Stimulated activated CD8-positive, alpha-beta memory T cell treated with anti-CD3 and anti-CD28 coated beads, Interleukin-7, amount 100 ng/mL, for 4 hours (primary cell): ENCODE results near the gene SNX20.

Experiments used
- DNase-seq, 2 donors: peaks; one replicate each; pipeline ENCODE4 v3.0.0-alpha.2; 2020; ENCODE audit warnings: low read depth in 2 of 2

Gene SNX20

GRCh38 chr16:50659806-50660205 lies 21.3 kb downstream of the SNX20 start:
- no peak for DNase-seq

DNA sequence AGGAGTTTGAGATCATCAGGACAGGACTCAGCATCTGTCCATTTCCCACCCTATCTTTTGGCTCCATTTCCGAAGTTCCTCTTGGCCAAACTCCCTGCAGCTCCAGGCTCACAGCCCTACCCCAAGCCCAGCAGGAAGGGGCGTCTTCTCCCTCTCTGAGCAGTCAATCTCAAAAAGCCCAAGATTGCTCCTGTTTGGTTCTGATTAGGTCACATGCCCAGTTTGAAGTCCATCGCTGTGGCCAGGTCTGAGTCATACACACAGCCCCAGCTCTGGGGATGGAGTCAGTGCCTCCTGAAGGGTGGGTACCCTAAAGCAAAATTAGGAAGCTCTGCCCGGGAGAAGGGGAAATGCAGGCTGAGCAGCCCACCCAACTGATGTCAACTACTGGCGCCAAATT lies 23.9 kb downstream of the SNX20 start:
- DNase-seq = no peak

DNA sequence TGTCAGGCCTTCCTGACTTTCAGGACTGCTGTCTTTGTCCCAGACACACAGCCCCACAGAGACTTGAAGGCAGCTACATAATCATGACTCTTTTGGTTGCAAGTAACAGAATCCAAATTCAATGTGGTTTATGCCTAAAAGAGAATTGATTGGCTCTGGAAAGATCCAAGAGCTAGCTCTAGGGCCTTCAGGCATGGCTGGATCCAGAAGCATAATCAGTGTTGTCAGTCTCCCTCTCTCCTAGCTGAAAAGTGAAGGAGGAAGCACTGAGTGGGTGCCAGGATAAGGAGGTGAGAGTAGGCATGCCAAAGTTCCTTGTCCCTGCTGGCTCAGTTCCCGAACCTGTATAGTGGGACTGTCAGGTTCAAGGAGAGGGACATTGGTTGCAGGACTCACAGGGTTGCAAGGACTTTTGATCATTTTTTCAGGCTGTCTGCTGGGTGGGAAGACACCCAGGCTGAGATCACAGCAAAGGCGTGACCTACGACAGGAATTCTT lies 25.5 kb downstream of the SNX20 start:
- no peak for DNase-seq

GRCh38 chr16:50653633-50654519 lies 27.2 kb downstream of the SNX20 start:
- DNase-seq = no peak

- DNase-seq = no peak
Observed at GRCh38 chr16:50652836-50653425, 28.2 kb downstream of the SNX20 start.

GRCh38 chr16:50651835-50652438 lies 29.2 kb downstream of the SNX20 start:
- DNase-seq = no peak

DNA sequence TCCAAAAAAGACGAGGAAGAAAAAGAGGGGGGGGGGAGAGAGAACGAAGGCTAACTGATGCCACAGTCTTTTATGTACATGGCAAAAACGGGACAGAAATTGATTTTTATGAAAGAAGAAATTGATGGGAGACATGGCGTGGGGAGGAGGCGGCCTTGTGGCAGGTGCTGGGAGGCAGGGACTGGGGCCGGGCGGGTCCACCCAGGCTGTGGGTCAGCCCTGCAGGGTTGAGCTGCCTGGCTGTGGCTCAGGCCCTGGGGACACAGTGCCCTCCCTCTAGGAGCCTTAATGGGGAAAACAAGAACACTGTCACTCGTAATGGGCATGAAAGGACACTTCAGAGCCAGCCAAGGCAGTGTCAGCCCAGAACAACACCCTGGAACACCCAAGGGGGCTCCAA lies 34.8 kb downstream of the SNX20 start:
- DNase-seq = no peak

DNA sequence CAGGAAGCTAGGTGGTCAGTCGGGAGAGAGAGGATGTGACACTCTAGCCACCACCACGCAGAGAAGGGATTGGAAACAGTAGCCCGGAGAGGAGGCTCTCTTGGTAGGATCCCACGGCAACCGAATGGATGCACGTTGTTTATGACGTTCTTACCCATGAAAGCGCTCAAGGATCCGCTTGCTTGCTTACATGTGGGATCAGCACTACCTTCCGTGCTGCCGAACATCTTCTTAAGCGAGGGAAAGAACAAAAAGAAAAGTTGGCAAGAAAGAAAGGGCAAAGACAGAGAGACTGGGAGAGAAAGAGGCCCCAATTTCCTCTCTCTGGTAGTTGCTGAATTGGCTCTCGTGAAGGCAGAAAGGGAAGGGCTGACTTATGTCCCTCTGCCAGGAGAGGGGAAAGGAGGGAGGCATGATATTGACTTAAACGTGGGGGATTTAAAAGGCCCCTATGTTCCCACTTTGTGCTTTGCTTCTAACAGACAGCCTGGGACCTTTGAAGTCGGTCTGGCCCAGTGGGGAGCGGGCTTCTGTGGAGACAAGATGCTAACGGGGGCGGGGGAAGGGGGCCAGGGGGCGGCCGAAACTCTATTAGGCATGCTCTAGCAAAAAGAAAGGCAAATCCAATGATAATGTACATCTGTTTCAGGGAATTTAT lies 35.4 kb downstream of the SNX20 start:
- no peak for DNase-seq

- DNase-seq = no peak
Observed at GRCh38 chr16:50644729-50645128, 36.4 kb downstream of the SNX20 start.

GRCh38 chr16:50644245-50644644 lies 36.9 kb downstream of the SNX20 start:
- DNase-seq = no peak

DNA sequence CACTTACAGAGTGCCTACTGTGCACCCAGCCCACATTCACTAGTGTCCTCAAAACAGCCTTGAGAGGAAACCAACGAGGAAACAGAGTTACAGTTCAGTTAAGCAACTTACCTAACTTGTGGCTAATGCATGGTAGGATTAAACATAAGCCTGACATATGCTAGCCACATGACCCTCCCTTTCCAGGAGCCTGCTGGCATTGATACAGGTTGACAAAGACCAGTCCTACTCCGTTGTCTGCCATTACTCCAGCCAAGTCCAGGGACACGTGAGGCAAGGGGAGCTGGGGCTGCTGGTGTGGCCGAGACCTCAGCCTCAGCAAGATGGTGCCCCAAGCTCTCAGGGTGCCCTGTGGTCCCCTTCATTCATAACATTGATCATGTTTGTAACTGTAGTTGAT lies 37.9 kb downstream of the SNX20 start:
- no peak for DNase-seq

DNA sequence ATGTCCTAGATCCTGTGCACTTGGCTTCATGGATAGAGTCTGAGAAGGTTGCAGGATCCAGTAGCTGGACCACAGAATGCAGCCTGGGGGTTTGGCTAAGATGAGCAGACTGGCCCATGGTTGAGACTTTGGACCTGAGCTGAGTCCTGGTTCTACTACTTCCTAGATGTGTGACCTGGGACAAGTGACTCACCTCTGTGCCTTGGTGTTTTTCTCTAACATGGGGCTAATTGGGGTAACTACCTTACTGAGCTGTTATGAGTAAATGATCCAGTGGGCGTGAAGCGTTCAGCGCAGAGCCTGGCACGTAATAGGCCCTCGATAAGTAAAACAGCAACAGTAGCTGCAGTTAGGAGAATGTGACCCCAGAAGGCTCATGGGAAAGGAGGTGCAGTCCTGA lies 38.8 kb downstream of the SNX20 start:
- no peak for DNase-seq

- DNase-seq = no peak
Observed at GRCh38 chr16:50641818-50642187, 39.3 kb downstream of the SNX20 start.

GRCh38 chr16:50640919-50641817 lies 39.9 kb downstream of the SNX20 start:
- DNase-seq = no peak

- no peak for DNase-seq
Observed at GRCh38 chr16:50640391-50640790, 40.7 kb downstream of the SNX20 start.

GRCh38 chr16:50638816-50639670 lies 42.1 kb downstream of the SNX20 start:
- DNase-seq = no peak

DNA sequence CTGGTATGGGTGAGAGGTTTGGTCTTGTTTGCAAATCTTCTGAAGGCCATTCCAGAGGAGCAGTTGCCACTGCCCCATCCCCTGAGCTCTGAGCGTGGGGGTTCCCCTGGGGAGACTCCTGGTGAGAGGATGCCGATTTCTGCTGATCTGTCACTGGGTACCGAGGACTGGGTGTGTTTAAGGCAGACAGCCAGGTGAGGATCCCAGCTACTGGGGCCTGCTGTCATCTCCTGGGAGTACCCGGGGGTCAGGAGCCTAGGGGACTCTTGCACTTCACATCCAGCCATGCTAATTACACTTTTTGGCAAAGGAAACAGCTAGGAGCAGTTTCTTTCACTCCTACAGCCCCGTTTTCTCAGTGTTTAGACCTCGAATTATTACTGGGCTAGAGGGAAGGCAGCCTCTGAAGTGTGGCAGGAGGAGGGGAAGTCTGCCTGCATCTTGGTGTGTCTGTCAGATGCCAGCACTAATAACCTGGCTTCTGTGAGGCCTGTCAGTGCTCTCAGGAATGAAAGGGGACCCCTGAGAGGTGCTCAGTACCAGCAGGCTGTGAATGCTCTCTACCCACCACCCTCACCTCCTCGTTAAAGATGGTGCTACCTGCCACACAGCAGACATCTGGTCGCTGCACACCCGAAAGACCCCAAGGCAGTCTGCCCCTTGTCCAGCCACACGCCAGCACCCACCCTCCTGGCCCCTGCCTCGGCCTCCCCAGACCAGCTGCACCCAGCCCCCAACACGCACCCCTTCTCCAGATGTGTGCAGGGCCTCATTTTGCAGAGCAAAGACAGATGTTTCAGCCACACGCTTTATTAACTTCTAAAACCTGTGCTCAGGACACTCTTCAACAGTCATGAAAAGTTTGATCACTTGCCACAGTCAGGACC lies 43.2 kb downstream of the SNX20 start:
- no peak for DNase-seq

DNA sequence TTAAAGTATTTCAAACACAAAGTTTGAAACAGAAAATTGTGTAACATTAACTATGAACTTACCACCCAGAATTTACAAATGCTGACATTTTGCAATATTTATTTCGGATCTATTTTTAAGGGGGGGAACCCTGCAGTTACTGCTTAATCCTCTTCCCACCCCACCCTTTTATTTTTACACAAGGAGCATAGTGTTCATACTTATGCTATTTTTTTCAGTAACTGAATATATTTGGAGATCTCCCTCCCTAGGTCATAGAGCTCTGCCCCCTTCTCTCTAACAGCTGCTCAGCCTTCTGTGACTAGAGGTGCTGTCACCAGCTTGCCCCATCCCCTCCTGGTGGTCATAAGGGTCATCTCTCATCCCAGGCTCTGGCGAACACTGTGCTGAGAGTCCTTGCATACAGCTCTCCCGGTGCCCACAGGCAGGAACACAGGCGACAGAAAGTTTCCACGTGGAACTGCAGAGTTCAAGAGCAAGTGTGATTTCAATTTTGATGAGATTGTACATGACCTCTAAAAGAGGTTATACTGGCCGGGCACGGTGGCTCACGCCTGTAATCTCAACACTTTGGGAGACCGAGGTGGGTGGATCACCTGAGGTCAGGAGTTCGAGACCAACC lies 44.2 kb downstream of the SNX20 start:
- no peak for DNase-seq
